WERI-Rb-1 (cell line): ENCODE data around the gene GLB1L2.

Experiments used
- DNase-seq: peaks from one replicate; pipeline ENCODE4 v3.0.0-alpha.2; 2020
- H3K27ac ChIP-seq: fragments of 250-450 bp; sonication (Bioruptor Pico); 2 replicates; pipeline ENCODE4 v1.5.1; 2020; ENCODE audit warnings: mild to moderate bottlenecking, moderate library complexity
- H3K27me3 ChIP-seq: fragments of 250-450 bp; sonication (Bioruptor Pico); 2 replicates; pipeline ENCODE4 v1.5.1; 2021; ENCODE audit warnings: mild to moderate bottlenecking, low read depth, moderate library complexity; ENCODE audit not compliant: insufficient read depth, severe bottlenecking
- H3K36me3 ChIP-seq: fragments of 250-450 bp; sonication (Bioruptor Pico); 2 replicates; pipeline ENCODE4 v1.5.1; 2020; ENCODE audit warnings: mild to moderate bottlenecking, moderate library complexity
- H3K4me3 ChIP-seq: 2 replicates; pipeline ENCODE4 v1.5.1; 2011; ENCODE audit warnings: low read depth, mild to moderate bottlenecking, control low read depth, low read length
- H3K9me3 ChIP-seq: fragments of 250-450 bp; sonication (Bioruptor Pico); 2 replicates; pipeline ENCODE4 v1.5.1; 2021; ENCODE audit warnings: mild to moderate bottlenecking, moderate library complexity; ENCODE audit not compliant: severe bottlenecking
- TF ChIP-seq, protein P1 (sequence below): IDR thresholded peaks from 2 replicates; pipeline ENCODE4 v1.5.1; 2011; ENCODE audit warnings: low read depth, mild to moderate bottlenecking, control low read depth, inconsistent platforms, low read length

The GLB1L2 gene

GRCh38 chr11:134358165-134358855, 26.5 kb downstream of the GLB1L2 start:
- Histone ChIP-seq H3K27me3 (no peaks in the 10 kb centered on the region), H3K4me3 (no peak overlapping the region), H3K27ac (no peak overlapping the region), H3K9me3 (peaks cover 6% of the 10 kb centered on the region), H3K36me3 (peaks cover 12% of the 10 kb centered on the region)
- no peak for DNase-seq
- TF ChIP-seq, protein P1, sequence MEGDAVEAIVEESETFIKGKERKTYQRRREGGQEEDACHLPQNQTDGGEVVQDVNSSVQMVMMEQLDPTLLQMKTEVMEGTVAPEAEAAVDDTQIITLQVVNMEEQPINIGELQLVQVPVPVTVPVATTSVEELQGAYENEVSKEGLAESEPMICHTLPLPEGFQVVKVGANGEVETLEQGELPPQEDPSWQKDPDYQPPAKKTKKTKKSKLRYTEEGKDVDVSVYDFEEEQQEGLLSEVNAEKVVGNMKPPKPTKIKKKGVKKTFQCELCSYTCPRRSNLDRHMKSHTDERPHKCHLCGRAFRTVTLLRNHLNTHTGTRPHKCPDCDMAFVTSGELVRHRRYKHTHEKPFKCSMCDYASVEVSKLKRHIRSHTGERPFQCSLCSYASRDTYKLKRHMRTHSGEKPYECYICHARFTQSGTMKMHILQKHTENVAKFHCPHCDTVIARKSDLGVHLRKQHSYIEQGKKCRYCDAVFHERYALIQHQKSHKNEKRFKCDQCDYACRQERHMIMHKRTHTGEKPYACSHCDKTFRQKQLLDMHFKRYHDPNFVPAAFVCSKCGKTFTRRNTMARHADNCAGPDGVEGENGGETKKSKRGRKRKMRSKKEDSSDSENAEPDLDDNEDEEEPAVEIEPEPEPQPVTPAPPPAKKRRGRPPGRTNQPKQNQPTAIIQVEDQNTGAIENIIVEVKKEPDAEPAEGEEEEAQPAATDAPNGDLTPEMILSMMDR, result no peak

- H3K9me3 ChIP-seq, result peaks cover 1% of the 10 kb centered on the region
- H3K27ac ChIP-seq, result no peak overlapping the region
- no peak overlapping the region for H3K4me3 ChIP-seq
- no peaks in the 10 kb centered on the region for H3K27me3 ChIP-seq
- TF ChIP-seq, protein P1, result no peak
- DNase-seq, result no peak
- peaks cover 14% of the 10 kb centered on the region for H3K36me3 ChIP-seq
These were observed 27.2 kb downstream of the GLB1L2 start for GRCh38 chr11:134358856-134359490.

DNA sequence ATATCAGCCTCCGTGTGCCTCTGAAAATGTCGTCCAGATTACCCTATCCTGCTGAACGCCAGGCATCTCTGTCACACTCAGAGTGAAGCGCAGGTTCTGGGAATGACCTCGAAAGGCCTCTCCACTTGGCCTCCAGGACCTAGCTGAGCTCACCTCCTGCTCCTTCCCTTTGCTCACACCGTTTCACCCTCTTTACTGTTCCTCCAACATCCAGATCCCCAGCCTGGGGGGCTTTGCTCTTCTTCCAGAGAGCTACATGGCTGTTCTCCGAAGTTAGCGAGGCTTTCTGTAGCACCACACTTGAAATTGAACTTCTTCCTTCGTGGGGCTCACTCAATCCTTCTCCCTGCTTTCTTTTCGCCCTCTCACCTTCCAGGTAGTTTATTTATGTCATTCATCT, 27.9 kb downstream of the GLB1L2 start:
- H3K36me3 ChIP-seq, result peaks cover 18% of the 10 kb centered on the region
- H3K9me3 ChIP-seq, result no peaks in the 10 kb centered on the region
- H3K27me3 ChIP-seq, result no peaks in the 10 kb centered on the region
- DNase-seq, result no peak
- TF ChIP-seq, protein P1, result no peak
- no peak overlapping the region for H3K4me3 ChIP-seq
- no peak overlapping the region for H3K27ac ChIP-seq

DNA sequence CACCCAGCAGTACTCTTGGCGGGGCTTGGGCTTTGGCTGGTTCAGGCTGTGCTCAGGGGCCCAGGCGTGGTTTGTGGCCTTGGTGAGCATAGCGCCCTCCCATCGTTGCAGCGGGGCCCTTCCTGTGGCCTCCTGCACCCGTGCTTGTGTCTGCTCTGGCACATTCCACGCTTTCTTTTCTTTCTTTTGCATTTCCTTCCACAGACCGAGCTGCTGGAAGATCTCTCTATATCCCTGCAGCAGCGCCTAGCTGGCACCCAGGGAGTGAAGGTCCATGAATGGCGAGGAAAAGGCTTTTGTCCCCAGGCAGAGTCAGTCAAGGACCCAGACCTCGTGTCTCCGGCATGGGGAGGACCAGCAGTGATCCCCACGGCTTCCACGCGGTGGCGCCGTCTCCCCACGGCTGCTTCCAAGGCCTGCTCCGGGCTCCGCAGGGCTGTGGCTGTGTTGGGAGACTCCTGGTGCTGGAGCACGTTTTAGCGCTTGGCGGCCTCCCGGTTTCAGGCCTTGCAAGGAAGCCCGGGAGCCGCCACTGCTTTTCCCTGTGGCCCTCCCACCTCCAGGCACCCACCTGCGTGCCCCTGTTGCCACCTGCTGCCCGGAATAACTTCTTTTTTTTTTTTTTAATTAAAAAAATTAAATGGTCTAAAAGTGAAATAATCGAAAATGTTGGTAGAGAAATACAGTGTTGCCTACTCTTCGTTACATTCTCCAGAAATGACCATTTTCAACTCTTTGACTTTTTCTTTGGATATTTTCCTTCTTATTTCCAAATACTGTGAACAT, 28.5 kb downstream of the GLB1L2 start:
- Histone ChIP-seq H3K9me3 (no peaks in the 10 kb centered on the region), H3K4me3 (no peak overlapping the region), H3K27ac (no peak overlapping the region), H3K27me3 (no peaks in the 10 kb centered on the region), H3K36me3 (peaks cover 19% of the 10 kb centered on the region)
- peak; percentile 90 for DNase-seq
- TF ChIP-seq, protein P1, result peak; percentile 99

DNA sequence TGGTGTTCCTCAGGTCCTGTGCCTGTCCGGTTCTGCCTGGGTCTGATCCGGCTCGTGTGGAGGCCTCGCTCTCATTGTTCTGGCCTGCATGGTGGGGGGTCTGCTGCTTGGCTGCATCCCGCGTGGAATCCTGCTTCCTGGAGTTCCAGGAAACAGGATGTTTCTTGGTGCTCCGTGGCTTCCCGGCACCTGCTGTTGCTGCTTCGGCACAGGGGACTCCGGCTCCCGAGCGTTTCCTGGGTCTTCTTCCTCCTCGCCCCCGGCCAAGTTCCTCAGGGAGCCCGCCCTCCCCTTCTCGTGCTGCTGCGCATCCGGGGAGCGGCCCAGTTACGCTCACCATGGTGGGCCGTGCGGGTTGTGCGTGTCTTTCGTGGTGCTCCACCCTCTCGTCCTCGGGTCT, 29.9 kb downstream of the GLB1L2 start:
- DNase-seq, result no peak
- Histone ChIP-seq H3K27ac (no peak overlapping the region), H3K9me3 (no peaks in the 10 kb centered on the region), H3K4me3 (no peak overlapping the region), H3K36me3 (peaks cover 16% of the 10 kb centered on the region), H3K27me3 (no peaks in the 10 kb centered on the region)
- TF ChIP-seq, protein P1, result no peak
